Measurements from ENCODE around the gene SETDB1.
A peak's percentile ranks its signal among the peaks of the same experiment; 100 is the strongest.

GRCh38 chr1:150979092-150980056 is 53.2 kb downstream of the SETDB1 start:
- TF ChIP-seq CTCF (conservative IDR thresholded peaks at IDR 0.05; ENCODE audit: low read depth, low read length) (peak; percentile 100), EZH2 (IDR thresholded peaks at IDR 0.05; ENCODE audit: borderline replicate concordance, low read depth, low read length, poor library complexity, severe bottlenecking) (no peak)

Data from A673 (cell line).